Mammary epithelial cell (primary cell): ENCODE results near the gene FAAP100.

Source experiments
- CTCF ChIP-seq, 2 donors: IDR thresholded peaks in 1 of 2; conservative IDR thresholded peaks in 1 of 2; 2 replicates each; pipeline ENCODE4 v1.5.1; 2011 to 2012; ENCODE audit warnings: inconsistent platforms in 2 of 2, low read length in 2 of 2, mild to moderate bottlenecking in 2 of 2, control low read depth in 1 of 2, low read depth in 1 of 2; ENCODE audit not compliant: insufficient read depth in 1 of 2; ENCODE audit errors: extremely low read depth in 1 of 2
- EZH2 ChIP-seq: IDR thresholded peaks from 2 replicates; pipeline ENCODE4 v1.6.1; 2012; ENCODE audit warnings: low read length, inconsistent platforms, borderline replicate concordance

GRCh38 chr17:81491761-81492160, 60.4 kb downstream of the FAAP100 start:
- TF ChIP-seq CTCF (conservative IDR thresholded peaks at IDR 0.05 in 1 of 2, IDR thresholded peaks at IDR 0.05 in 1 of 2; ENCODE audit: extremely low read depth in 1 of 2, insufficient read depth in 1 of 2, low read depth in 1 of 2, low read length in 2 of 2) (no peak), EZH2 (no peak)
